ENCODE results near the gene KRTAP10-7.

DNA sequence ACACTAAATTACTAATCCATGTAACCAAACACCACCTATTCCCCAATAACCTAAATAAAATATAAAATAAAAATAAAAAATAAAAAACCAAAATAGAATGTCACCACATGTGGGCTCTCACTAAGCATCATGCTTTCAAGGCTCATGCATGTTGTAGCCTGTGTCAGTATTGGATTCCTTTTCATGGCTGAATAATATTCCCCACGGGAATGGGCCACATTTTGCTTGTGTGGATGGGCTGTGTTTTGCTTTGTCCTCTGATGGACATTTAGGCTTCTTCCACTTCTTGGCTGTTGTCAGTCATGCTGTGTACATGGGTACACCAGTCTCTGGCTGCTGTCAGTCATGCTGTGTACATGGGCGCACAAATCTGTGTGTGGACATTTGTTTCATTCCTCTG, 11.3 kb upstream of the KRTAP10-7 start:
- TF ChIP-seq, protein P1, sequence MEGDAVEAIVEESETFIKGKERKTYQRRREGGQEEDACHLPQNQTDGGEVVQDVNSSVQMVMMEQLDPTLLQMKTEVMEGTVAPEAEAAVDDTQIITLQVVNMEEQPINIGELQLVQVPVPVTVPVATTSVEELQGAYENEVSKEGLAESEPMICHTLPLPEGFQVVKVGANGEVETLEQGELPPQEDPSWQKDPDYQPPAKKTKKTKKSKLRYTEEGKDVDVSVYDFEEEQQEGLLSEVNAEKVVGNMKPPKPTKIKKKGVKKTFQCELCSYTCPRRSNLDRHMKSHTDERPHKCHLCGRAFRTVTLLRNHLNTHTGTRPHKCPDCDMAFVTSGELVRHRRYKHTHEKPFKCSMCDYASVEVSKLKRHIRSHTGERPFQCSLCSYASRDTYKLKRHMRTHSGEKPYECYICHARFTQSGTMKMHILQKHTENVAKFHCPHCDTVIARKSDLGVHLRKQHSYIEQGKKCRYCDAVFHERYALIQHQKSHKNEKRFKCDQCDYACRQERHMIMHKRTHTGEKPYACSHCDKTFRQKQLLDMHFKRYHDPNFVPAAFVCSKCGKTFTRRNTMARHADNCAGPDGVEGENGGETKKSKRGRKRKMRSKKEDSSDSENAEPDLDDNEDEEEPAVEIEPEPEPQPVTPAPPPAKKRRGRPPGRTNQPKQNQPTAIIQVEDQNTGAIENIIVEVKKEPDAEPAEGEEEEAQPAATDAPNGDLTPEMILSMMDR (IDR thresholded peaks at IDR 0.05), result no peak
- TF ChIP-seq POLR2A (IDR thresholded peaks at IDR 0.05) (no peak), POLR2AphosphoS5 (IDR thresholded peaks at IDR 0.05) (no peak)

Measured in prostate gland (tissue), 2 donors.